HepG2 (cell line): ENCODE measurements around the gene GPX7. TPM values are rescaled to one million over a fixed set of nuclear protein-coding genes. Genes with fewer than 3 reads are reported as not detected.

ENCODE experiments used
- CAMTA2 ChIP-seq: sonication (generic); formaldehyde crosslinking; IDR thresholded peaks from 2 replicates; pipeline ENCODE4 v1.4.0; 2020; ENCODE audit warnings: mild to moderate bottlenecking, missing genetic modification reagents, borderline replicate concordance
- GATA4 ChIP-seq: sonication (generic); IDR thresholded peaks from 2 replicates; pipeline ENCODE4 v1.6.1; 2016; ENCODE audit warnings: antibody characterized with exemption, low read depth, borderline replicate concordance
- HDAC1 ChIP-seq: sonication (generic); formaldehyde crosslinking; IDR thresholded peaks from 2 replicates; pipeline ENCODE4 v1.5.1; 2020; ENCODE audit warnings: mild to moderate bottlenecking, missing genetic modification reagents
- HDAC6 ChIP-seq: fragments of 200-600 bp; sonication (generic); IDR thresholded peaks from 2 replicates; pipeline ENCODE4 v1.7.0; 2017; ENCODE audit warnings: mild to moderate bottlenecking, antibody characterized with exemption, low read length, low read depth
- HNRNPUL1 ChIP-seq: fragments of 200-400 bp; formaldehyde crosslinking; IDR thresholded peaks from 2 replicates; pipeline ENCODE4 v1.6.1; 2017; ENCODE audit warnings: low read depth, mild to moderate bottlenecking, low read length, moderate library complexity
- IKZF4 ChIP-seq: sonication (generic); formaldehyde crosslinking; IDR thresholded peaks from 2 replicates; pipeline ENCODE4 v1.5.1; 2020; ENCODE audit warnings: borderline replicate concordance, mild to moderate bottlenecking, low read depth, missing genetic modification reagents; ENCODE audit errors: not compliant biosample characterization
- KLF16 ChIP-seq, 2 experiments: sonication (generic) in 1 of 2; formaldehyde crosslinking in 1 of 2; IDR thresholded peaks; 2 replicates each; pipeline versions ENCODE4 v1.6.1 to v1.8.0; 2016 to 2023; ENCODE audit warnings: missing genetic modification reagents in 2 of 2, missing compliant biosample characterization in 1 of 2
- MEIS2 ChIP-seq: sonication (generic); formaldehyde crosslinking; IDR thresholded peaks from 2 replicates; pipeline ENCODE4 v1.9.0; 2021; ENCODE audit warnings: mild to moderate bottlenecking, missing genetic modification reagents
- MZF1 ChIP-seq: sonication (generic); formaldehyde crosslinking; IDR thresholded peaks from 2 replicates; pipeline ENCODE4 v1.8.1; 2023; ENCODE audit warnings: mild to moderate bottlenecking, missing genetic modification reagents, borderline replicate concordance
- RFX5 ChIP-seq: IDR thresholded peaks from 2 replicates; pipeline ENCODE4 v1.6.1; 2011; ENCODE audit warnings: low read depth, low read length, improper control_type of control experiment
- SMC3 ChIP-seq: IDR thresholded peaks from 2 replicates; pipeline ENCODE4 v1.6.1; 2011; ENCODE audit warnings: low read length, improper control_type of control experiment
- SNAI1 ChIP-seq: sonication (generic); formaldehyde crosslinking; IDR thresholded peaks from 2 replicates; pipeline ENCODE4 v1.5.0; 2020; ENCODE audit warnings: mild to moderate bottlenecking, missing genetic modification reagents, borderline replicate concordance
- SP5 ChIP-seq: IDR thresholded peaks from 2 replicates; pipeline ENCODE4 v1.6.1; 2016; ENCODE audit warnings: low read depth, borderline replicate concordance
- STAG1 ChIP-seq: sonication (generic); formaldehyde crosslinking; IDR thresholded peaks from 2 replicates; pipeline ENCODE4 v1.4.0; 2020; ENCODE audit warnings: missing genetic modification reagents
- SYNCRIP ChIP-seq: fragments of 200-400 bp; formaldehyde crosslinking; IDR thresholded peaks from 2 replicates; pipeline ENCODE4 v1.6.1; 2018; ENCODE audit warnings: mild to moderate bottlenecking, low read depth, low read length; ENCODE audit not compliant: insufficient read depth
- ZFP36 ChIP-seq: fragments of 150-350 bp; IDR thresholded peaks from 2 replicates; pipeline ENCODE4 v1.6.1; 2018; ENCODE audit warnings: borderline replicate concordance, low read length, low read depth; ENCODE audit not compliant: partially characterized antibody
- ZMAT3 ChIP-seq: sonication (generic); formaldehyde crosslinking; conservative IDR thresholded peaks from 2 replicates; pipeline ENCODE4 v1.7.0; 2021; ENCODE audit warnings: missing genetic modification reagents
- ZNF143 ChIP-seq: sonication (generic); formaldehyde crosslinking; IDR thresholded peaks from 2 replicates; pipeline ENCODE4 v1.4.0; 2020; ENCODE audit warnings: missing genetic modification reagents
- ZNF205 ChIP-seq: IDR thresholded peaks from 2 replicates; pipeline ENCODE4 v1.6.1; 2018; ENCODE audit warnings: missing biosample characterization, missing genetic modification reagents
- ZNF296 ChIP-seq: sonication (generic); formaldehyde crosslinking; conservative IDR thresholded peaks from 2 replicates; pipeline ENCODE4 v1.5.0; 2020; ENCODE audit warnings: mild to moderate bottlenecking, missing genetic modification reagents
- ZNF446 ChIP-seq: sonication (generic); formaldehyde crosslinking; IDR thresholded peaks from 2 replicates; pipeline ENCODE4 v1.5.0; 2020; ENCODE audit warnings: mild to moderate bottlenecking, missing genetic modification reagents
- ZNF766 ChIP-seq: sonication (generic); formaldehyde crosslinking; IDR thresholded peaks from 2 replicates; pipeline ENCODE4 v1.5.0; 2020; ENCODE audit warnings: missing genetic modification reagents, borderline replicate concordance
- ZNF773 ChIP-seq: sonication (generic); formaldehyde crosslinking; IDR thresholded peaks from 2 replicates; pipeline ENCODE4 v1.4.0; 2020; ENCODE audit warnings: missing genetic modification reagents, borderline replicate concordance
- ZNF781 ChIP-seq: sonication (generic); formaldehyde crosslinking; IDR thresholded peaks from 2 replicates; pipeline ENCODE4 v1.5.1; 2020; ENCODE audit warnings: borderline replicate concordance, mild to moderate bottlenecking, missing genetic modification reagents; ENCODE audit errors: not compliant biosample characterization
- ZNF790 ChIP-seq: sonication (generic); formaldehyde crosslinking; IDR thresholded peaks from 2 replicates; pipeline ENCODE4 v1.8.0; 2022; ENCODE audit warnings: missing genetic modification reagents, mild to moderate bottlenecking, borderline replicate concordance
- polyA plus RNA-seq, 8 experiments: library from polyadenylated mRNA; depleted of rRNA in 3 of 8; stranded (reverse) in 7 of 8; unstranded in 1 of 8; fragments of >200 nt; fragmentation: Illumina TruSeq in 4 of 8; extraction: Trizol in 4 of 8; gene quantifications; 2 replicates each; pipeline versions ENCODE4 v1.2.1 to v1.2.3, GENCODE V29; 2011 to 2016; ENCODE audit warnings: low read depth in 4 of 8, missing spikeins in 1 of 8, mixed read lengths in 1 of 8; ENCODE audit not compliant: insufficient read depth in 1 of 8
- total RNA-seq, 5 experiments: library from RNA; depleted of rRNA; stranded (reverse); fragments of >200 nt; fragmentation: Illumina TruSeq; extraction: Trizol; gene quantifications; 2 replicates each; pipeline ENCODE4 v1.2.3, GENCODE V29; 2016; ENCODE audit warnings: low read depth in 1 of 5
- TF ChIP-seq, protein P1 (sequence below): sonication (generic); formaldehyde crosslinking; conservative IDR thresholded peaks from 2 replicates; pipeline ENCODE4 v1.5.0; 2020; ENCODE audit warnings: missing genetic modification reagents
- TF ChIP-seq, protein P2 (sequence below): sonication (generic); formaldehyde crosslinking; IDR thresholded peaks from 2 replicates; pipeline ENCODE4 v1.9.0; 2022; ENCODE audit warnings: low read depth, missing genetic modification reagents

Gene GPX7
- total and polyA plus RNA-seq, 2 of the 13 experiments (the other 11 are each of a cell fraction or from before 2014, with no cell fraction given): 14.1 to 16.2 TPM

DNA sequence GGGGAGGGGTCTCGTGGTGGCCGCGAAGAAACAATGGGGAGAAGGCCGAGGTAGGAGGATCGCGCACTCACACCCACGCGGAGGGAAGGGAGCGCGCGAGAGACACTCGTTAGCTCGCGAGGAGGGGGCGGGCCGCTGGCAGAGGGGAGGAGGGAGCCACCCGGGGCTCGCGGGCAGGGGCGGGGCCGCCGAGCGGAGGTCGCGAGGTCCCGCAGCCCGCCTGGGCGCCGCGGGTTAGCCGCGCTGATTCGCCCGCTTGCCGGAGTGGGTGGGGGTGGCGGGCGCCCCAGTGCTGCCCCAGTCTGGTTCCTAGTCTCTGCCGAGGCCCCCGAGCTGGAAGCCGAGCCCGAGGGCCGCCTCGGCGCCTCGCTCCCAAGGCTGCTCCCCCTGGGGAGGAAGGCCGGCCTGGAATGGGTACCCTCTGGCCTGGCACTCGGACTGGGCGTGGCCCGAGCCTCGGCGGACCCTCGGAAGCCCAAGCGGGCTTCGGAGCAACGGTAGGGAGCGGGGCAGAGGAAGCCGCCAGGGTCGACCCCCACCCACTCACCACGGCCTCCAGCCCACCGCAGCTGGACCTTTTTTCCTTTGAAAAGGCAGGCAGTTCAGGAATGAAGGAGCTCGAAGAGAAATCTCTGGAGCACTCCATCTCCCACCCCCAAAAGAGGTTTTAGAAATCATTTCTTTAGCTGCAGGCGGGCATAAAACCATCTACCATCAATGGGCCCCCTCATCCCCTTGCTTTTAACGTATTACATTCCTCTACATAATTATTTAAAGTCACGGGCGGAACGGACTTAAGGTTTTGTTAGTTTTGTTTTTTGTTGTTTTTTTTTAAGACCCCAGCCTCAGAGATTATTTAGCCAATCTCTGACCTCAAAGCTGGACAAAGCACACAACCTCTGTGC is 48.6 kb upstream of the GPX7 start (continued):
- TF ChIP-seq SMC3 (no peak), STAG1 (CRISPR knock-in tag) (no peak; the same call in 1 of the 2 replicates), HDAC1 (CRISPR knock-in tag) (peak; percentile 72), HNRNPUL1 (no peak), GATA4 (peak; percentile 32; the same call in 1 of the 2 replicates), SNAI1 (CRISPR knock-in tag) (no peak), ZNF781 (CRISPR knock-in tag) (no peak), MZF1 (CRISPR knock-in tag) (no peak), ZMAT3 (CRISPR knock-in tag) (peak; percentile 55; the same call in 1 of the 2 replicates), ZFP36 (no peak), ZNF773 (CRISPR knock-in tag) (peak; percentile 82; the same call in 1 of the 2 replicates), ZNF296 (no peak), ZNF205 (CRISPR knock-in tag) (0 out of 2 replicates have a peak, but pooled peaks have one; percentile 20), ZNF790 (CRISPR knock-in tag) (no peak), SP5 (CRISPR knock-in tag) (peak; percentile 59; the same call in 1 of the 2 replicates), SYNCRIP (no peak), IKZF4 (CRISPR knock-in tag) (no peak), ZNF446 (CRISPR knock-in tag) (no peak), ZNF143 (CRISPR knock-in tag) (peak; percentile 42; the same call in 1 of the 2 replicates), CAMTA2 (CRISPR knock-in tag) (no peak), RFX5 (no peak), ZNF766 (CRISPR knock-in tag) (peak; percentile 70; the same call in 1 of the 2 replicates), KLF16 (CRISPR knock-in tag; IDR thresholded peaks at IDR 0.05) (peak; percentile 42 to 79; a peak in 1 of 4 replicates), MEIS2 (CRISPR knock-in tag) (peak; percentile 33; the same call in 1 of the 2 replicates), HDAC6 (no peak)
- TF ChIP-seq, protein P1, sequence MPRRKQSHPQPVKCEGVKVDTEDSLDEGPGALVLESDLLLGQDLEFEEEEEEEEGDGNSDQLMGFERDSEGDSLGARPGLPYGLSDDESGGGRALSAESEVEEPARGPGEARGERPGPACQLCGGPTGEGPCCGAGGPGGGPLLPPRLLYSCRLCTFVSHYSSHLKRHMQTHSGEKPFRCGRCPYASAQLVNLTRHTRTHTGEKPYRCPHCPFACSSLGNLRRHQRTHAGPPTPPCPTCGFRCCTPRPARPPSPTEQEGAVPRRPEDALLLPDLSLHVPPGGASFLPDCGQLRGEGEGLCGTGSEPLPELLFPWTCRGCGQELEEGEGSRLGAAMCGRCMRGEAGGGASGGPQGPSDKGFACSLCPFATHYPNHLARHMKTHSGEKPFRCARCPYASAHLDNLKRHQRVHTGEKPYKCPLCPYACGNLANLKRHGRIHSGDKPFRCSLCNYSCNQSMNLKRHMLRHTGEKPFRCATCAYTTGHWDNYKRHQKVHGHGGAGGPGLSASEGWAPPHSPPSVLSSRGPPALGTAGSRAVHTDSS (CRISPR knock-in tag): no peak
- TF ChIP-seq, protein P2, sequence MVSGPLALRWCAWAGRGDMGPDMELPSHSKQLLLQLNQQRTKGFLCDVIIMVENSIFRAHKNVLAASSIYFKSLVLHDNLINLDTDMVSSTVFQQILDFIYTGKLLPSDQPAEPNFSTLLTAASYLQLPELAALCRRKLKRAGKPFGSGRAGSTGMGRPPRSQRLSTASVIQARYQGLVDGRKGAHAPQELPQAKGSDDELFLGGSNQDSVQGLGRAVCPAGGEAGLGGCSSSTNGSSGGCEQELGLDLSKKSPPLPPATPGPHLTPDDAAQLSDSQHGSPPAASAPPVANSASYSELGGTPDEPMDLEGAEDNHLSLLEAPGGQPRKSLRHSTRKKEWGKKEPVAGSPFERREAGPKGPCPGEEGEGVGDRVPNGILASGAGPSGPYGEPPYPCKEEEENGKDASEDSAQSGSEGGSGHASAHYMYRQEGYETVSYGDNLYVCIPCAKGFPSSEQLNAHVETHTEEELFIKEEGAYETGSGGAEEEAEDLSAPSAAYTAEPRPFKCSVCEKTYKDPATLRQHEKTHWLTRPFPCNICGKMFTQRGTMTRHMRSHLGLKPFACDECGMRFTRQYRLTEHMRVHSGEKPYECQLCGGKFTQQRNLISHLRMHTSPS (CRISPR knock-in tag): peak; percentile 78
